GM18861 (cell line): ENCODE measurements around the gene HDHD5.

Experiments
- ATAC-seq: cut with Tn5 transposase; IDR thresholded peaks from one replicate; pipeline ENCODE4 v1.9.1; 2021; ENCODE audit not compliant: unreplicated experiment

Gene HDHD5

GRCh38 chr22:17106785-17107546, 52.1 kb downstream of the HDHD5 start:
- ATAC-seq: no peak

- ATAC-seq: no peak
Observed at GRCh38 chr22:17106161-17106784, 52.8 kb downstream of the HDHD5 start.

- ATAC-seq: no peak
Observed at GRCh38 chr22:17105143-17106129, 53.6 kb downstream of the HDHD5 start.

DNA sequence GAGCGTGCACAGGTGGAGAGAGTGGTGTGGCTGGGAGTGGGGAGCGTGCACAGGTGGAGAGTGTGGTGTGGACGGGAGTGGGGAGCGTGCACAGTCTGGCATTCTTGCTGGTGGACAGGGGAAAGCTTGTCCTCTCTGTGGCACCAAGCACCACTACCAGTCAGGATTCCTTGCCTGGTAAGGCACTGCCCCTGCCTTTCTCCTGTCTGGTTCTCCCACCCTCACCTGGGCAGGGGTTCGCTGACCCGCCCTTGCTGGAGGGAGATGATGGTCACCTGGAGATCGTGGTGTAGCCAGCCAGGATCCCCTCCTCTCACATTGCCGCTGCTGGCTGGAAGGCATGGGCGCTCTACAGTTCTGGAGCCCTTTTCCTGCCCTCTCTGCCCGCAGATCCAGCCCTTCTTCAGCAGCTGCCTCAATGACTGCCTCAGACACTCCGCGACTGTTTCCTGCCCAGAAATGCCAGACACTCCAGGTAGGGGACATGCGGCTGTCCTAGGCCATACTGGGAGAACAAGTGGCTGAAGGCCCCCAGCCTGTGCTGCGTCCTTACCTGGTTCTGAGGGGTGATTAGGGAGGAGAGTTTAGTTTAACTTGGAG, 54.6 kb downstream of the HDHD5 start:
- ATAC-seq: no peak

GRCh38 chr22:17103351-17103750, 55.7 kb downstream of the HDHD5 start:
- no peak for ATAC-seq

- no peak for ATAC-seq
Observed at GRCh38 chr22:17102297-17102667, 56.8 kb downstream of the HDHD5 start.

- ATAC-seq: no peak
Observed at GRCh38 chr22:17101475-17102296, 57.4 kb downstream of the HDHD5 start.

DNA sequence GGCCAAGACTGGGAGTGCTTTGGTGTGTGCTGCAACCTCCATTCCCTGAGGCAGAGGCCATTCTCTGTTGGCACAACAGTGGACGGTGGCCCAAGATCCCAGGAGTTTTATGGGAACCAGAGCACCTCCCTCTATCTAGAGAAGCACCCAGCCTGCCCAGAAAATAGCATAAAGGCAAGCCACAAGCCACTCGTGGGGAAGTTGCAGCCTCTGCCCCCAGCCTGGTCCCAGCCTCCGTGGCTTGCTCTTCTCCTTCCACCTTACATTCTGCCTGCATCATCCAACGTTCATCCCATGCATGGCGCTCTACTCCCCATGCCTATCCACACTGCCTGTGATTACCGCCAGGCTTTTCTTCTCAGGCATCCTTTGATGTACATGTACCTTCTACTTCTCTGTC, 58.5 kb downstream of the HDHD5 start:
- ATAC-seq: no peak

GRCh38 chr22:17098379-17098819, 60.7 kb downstream of the HDHD5 start:
- ATAC-seq: no peak

DNA sequence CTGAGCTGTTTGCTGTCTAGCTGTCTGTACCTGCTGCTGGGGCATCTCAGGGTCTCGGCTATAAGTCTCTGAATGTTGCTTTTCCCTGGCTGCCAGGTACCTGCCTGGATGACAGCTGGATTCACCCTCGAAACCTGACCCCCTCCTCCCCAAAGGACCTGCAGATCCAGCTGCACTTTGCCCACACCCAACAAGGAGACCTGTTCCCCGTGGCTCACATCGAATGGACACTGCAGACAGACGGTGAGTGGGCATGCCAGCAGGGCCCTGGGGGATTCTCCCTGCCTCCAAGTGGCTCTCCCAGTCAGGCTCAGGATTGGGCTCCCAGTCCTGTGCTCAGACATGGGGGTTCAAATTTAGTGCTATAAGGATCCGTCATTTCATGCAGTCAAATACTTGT, 61.4 kb downstream of the HDHD5 start:
- ATAC-seq: no peak

GRCh38 chr22:17097062-17097461, 62.0 kb downstream of the HDHD5 start:
- no peak for ATAC-seq

- ATAC-seq: no peak
Observed at GRCh38 chr22:17096071-17096470, 63.0 kb downstream of the HDHD5 start.

GRCh38 chr22:17095538-17095937, 63.5 kb downstream of the HDHD5 start:
- ATAC-seq: no peak

DNA sequence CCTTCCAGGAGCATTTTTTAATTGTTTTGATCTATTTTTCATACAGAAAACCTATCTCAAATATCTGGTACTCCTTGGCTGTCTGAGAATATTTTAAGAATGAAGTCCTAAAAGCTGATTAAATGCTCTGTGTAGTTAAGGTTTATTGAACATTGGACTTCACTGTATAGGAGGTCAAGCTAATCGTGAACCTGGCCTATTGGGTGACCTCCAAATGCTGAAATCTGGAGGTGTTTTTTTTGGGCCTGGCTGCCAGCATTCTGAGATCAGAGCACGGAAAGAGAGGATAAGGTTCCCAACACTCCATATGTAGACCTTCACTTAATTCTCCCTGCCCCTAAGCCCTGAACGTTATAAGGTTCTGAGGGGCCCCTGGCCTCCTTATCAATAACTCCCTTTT, 66.0 kb downstream of the HDHD5 start:
- no peak for ATAC-seq

- no peak for ATAC-seq
Observed at GRCh38 chr22:17091851-17092250, 67.2 kb downstream of the HDHD5 start.

DNA sequence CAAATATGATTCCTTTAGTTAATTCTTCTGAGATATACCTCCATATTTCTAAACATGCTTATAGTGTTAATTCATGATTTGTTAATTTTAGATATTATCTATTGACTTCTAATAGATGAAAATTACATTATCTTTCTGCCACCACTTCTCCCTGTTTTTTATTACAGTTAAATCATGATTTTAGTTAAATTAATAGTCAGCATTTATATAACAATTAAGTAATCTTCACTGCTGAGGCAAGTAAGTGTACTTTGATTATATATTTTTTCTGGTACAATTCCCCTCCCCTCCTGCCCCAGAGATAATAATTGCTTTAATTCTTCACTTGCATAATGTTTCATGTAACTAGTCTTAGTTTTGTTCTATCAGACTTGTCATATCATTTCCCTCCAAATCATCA, 68.5 kb downstream of the HDHD5 start:
- ATAC-seq: no peak
